HEK293 (cell line): Measurements from ENCODE around the gene GPR135.

ENCODE experiments used
- BCL11A ChIP-seq: fragments of 450-650 bp; formaldehyde crosslinking; IDR thresholded peaks from 2 replicates; pipeline ENCODE4 v1.5.1; 2016; ENCODE audit warnings: low read depth, missing biosample characterization, missing genetic modification characterization
- KLF8 ChIP-seq: fragments of 450-650 bp; formaldehyde crosslinking; IDR thresholded peaks from 2 replicates; pipeline ENCODE4 v1.5.1; 2016; ENCODE audit warnings: missing biosample characterization, missing genetic modification characterization
- PRDM1 ChIP-seq: fragments of 450-650 bp; formaldehyde crosslinking; IDR thresholded peaks from 2 replicates; pipeline ENCODE4; 2016; ENCODE audit warnings: missing biosample characterization, missing genetic modification characterization
- TRIM28 ChIP-seq: IDR thresholded peaks from 2 replicates; pipeline ENCODE4 v1.6.1; 2011; ENCODE audit warnings: low read length, control low read depth, borderline replicate concordance
- ZBTB7A ChIP-seq: fragments of 450-650 bp; formaldehyde crosslinking; IDR thresholded peaks from 2 replicates; pipeline ENCODE4 v1.5.1; 2016; ENCODE audit warnings: low read depth, missing biosample characterization, missing genetic modification characterization
- TF ChIP-seq, protein P1 (sequence below): fragments of 450-650 bp; formaldehyde crosslinking; IDR thresholded peaks from 2 replicates; pipeline ENCODE4 v1.5.1; 2016; ENCODE audit warnings: missing biosample characterization, missing genetic modification characterization
- TF ChIP-seq, protein P2 (sequence below): fragments of 450-650 bp; formaldehyde crosslinking; IDR thresholded peaks from 2 replicates; pipeline ENCODE4 v1.5.1; 2016; ENCODE audit warnings: missing biosample characterization, missing genetic modification characterization
- TF ChIP-seq, protein P3 (sequence below): IDR thresholded peaks from 2 replicates; pipeline ENCODE4 v1.6.1; 2011; ENCODE audit warnings: mild to moderate bottlenecking, low read depth, low read length, borderline replicate concordance

DNA sequence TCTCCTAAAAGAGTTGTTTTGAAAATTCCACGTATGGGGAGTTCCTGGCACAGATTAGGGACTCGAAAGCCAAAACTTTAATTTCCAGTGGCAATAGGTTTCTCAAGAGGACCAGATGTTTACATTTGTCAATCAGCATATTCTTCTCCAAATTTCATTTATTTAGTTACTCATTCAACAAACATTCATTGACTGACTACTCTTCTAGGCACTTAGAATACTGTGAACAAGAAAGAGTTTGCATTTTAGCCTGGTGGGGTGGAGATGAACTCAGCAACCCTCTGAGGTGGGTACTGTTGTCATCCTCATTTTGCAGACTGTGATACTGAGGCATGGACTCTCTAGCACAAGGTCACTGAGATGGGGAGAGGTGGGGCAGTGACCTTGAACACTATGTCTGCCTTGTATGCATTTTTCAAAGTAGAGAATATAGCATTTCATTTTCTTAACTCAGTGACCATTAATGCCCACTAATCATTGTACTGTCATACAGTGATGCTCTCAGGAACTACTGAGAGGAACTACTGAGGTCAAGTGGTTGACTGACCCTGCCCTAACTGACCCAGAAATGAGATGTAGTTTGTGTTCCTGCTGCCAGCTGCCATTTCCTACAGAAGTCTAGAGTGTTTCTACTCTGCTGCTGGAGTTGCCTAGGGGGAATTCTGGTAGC is 16.8 kb upstream of the GPR135 start:
- TF ChIP-seq, protein P1, sequence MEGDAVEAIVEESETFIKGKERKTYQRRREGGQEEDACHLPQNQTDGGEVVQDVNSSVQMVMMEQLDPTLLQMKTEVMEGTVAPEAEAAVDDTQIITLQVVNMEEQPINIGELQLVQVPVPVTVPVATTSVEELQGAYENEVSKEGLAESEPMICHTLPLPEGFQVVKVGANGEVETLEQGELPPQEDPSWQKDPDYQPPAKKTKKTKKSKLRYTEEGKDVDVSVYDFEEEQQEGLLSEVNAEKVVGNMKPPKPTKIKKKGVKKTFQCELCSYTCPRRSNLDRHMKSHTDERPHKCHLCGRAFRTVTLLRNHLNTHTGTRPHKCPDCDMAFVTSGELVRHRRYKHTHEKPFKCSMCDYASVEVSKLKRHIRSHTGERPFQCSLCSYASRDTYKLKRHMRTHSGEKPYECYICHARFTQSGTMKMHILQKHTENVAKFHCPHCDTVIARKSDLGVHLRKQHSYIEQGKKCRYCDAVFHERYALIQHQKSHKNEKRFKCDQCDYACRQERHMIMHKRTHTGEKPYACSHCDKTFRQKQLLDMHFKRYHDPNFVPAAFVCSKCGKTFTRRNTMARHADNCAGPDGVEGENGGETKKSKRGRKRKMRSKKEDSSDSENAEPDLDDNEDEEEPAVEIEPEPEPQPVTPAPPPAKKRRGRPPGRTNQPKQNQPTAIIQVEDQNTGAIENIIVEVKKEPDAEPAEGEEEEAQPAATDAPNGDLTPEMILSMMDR (tag by site-specific recombination): no peak
- TF ChIP-seq, protein P2, sequence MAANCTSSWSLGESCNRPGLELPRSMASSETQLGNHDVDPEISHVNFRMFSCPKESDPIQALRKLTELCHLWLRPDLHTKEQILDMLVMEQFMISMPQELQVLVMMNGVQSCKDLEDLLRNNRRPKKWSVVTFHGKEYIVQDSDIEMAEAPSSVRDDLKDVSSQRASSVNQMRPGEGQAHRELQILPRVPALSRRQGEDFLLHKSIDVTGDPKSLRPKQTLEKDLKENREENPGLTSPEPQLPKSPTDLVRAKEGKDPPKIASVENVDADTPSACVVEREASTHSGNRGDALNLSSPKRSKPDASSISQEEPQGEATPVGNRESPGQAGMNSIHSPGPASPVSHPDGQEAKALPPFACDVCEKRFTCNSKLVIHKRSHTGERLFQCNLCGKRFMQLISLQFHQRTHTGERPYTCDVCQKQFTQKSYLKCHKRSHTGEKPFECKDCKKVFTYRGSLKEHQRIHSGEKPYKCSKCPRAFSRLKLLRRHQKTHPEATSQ (tag by site-specific recombination): no peak
- TF ChIP-seq PRDM1 (tag by site-specific recombination) (no peak), TRIM28 (no peak), KLF8 (no peak), ZBTB7A (tag by site-specific recombination) (no peak), BCL11A (tag by site-specific recombination) (no peak)
- TF ChIP-seq, protein P3, sequence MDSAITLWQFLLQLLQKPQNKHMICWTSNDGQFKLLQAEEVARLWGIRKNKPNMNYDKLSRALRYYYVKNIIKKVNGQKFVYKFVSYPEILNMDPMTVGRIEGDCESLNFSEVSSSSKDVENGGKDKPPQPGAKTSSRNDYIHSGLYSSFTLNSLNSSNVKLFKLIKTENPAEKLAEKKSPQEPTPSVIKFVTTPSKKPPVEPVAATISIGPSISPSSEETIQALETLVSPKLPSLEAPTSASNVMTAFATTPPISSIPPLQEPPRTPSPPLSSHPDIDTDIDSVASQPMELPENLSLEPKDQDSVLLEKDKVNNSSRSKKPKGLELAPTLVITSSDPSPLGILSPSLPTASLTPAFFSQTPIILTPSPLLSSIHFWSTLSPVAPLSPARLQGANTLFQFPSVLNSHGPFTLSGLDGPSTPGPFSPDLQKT: no peak
